HG03469 (cell line): Measurements from ENCODE around the gene INTS4.
"Not testable (repeated sequence)": the region's sequence is repeated elsewhere in the genome, so short reads cannot be mapped to it uniquely, and the experiment has no call there.

ENCODE experiments used
- ATAC-seq: cut with Tn5 transposase; IDR thresholded peaks from one replicate; pipeline ENCODE4 v1.9.1; 2021; ENCODE audit warnings: mild to moderate bottlenecking, moderate library complexity, moderate number of reproducible peaks; ENCODE audit not compliant: unreplicated experiment

The INTS4 gene

GRCh38 chr11:77959434-77959833 lies 35.0 kb downstream of the INTS4 start:
- ATAC-seq = no peak

DNA sequence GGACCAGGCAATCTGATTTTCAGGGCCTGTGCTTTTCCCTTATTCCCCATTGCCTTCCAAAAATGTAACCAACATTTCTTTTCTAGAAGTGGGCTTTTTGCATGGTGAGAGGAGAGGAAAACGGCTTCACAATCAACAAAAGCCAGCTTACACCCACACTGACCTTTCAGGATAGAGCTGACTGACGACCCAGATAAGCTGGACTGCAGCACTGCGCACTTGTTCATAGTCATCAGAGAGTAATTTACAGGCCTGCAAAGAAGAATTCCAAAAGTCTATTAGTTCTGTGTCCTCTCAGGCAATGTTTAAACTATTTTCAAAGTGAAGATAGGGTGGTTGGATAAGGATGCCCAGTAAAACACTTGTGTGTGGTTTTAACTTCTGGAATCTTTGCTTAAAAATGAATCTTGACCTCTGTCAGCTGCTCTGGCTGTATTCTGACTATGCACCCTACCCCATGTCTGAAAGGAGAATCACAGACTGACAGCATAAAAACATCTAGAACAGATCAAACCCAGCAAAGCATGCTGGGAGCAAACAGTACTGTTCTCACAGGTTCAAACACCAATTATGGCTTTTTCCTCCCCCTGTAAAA lies 35.8 kb downstream of the INTS4 start:
- not testable (repeated sequence) for ATAC-seq

- ATAC-seq = not testable (repeated sequence)
Measured at GRCh38 chr11:77943296-77943695, 51.2 kb downstream of the INTS4 start.

DNA sequence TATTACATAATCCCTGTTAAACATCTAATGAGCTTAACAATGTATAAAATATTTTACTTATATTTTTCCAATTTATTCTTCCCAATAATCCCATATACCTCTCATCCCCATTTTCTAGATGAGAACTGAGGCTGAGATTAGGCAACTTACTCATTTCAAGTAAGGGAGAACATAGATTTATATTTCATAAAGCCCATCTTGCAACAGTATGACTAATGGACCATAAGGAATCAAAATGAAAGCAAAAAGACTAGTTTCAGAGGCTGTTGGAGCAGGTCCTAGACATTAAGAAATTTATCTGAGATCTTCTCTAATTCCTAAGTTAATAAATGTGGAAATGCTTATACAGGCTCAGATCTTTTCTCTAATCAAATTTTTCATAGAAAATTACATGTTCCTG lies 52.0 kb downstream of the INTS4 start:
- ATAC-seq = not testable (repeated sequence)

GRCh38 chr11:77933596-77933995 lies 60.9 kb downstream of the INTS4 start:
- not testable (repeated sequence) for ATAC-seq

- ATAC-seq = not testable (repeated sequence)
Measured at GRCh38 chr11:77930334-77931208, 63.9 kb downstream of the INTS4 start.

DNA sequence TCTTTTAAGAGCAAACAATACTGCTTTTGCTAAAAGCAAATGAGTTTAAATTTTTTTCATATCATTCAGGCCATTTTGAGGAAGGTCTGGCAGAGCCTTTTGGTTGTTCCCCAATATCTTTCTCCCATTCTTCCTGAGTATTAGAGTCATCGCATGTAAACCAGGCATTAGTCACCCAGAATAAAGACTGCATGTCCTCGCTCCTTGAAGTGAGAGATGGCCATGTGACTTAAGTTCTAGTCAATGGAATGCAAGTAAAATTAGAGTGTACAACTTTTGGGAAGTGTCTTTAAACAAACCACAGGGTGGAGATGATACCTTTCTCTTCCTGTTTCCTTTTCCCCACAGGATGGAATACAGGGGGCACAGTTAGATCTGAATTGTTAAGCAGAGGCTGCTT lies 76.8 kb downstream of the INTS4 start:
- not testable (repeated sequence) for ATAC-seq

- not testable (repeated sequence) for ATAC-seq
Measured at GRCh38 chr11:77914307-77914791, 80.1 kb downstream of the INTS4 start.

- ATAC-seq = not testable (repeated sequence)
Measured at GRCh38 chr11:77913608-77914306, 80.7 kb downstream of the INTS4 start.

- not testable (repeated sequence) for ATAC-seq
Measured at GRCh38 chr11:77910828-77911227, 83.6 kb downstream of the INTS4 start.

DNA sequence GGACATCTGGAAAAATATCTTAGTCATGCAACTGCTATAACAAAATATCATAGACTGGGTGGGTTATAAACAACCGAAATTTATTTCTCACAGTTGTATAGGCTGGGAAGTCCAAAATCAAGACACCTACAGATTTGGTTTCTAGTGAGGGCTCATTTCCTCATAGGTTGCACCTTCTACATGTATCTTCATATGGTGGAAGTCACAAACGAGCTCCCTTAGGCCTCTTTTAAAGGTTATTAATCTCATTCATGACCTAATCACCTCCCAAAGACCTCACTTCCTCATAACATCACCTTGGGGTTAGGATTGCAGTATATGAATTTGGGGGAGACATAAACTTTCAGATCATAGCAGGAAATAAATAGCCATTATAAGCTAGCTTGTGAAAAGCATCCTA lies 85.2 kb downstream of the INTS4 start:
- ATAC-seq = no peak

- no peak for ATAC-seq
Measured at GRCh38 chr11:77908835-77909234, 85.6 kb downstream of the INTS4 start.

DNA sequence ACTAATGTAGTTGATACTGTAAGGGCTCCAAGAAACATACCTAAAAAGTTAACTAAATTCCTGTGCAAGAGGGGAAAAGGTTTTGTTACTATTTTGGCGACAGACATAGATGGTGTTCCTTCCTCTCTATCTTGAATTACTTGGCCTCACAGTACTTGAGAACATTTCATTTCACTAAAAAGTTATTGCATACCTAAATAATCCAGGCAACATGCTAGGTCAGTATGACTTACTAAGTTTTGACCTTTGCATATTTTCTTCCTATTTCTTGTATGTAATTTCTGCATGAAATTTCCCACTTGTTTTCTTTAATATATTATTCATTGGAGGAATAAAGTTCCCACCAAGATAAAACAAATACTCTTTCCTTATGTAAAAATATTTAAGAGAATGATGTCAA lies 99.5 kb downstream of the INTS4 start:
- ATAC-seq = not testable (repeated sequence)

GRCh38 chr11:77891703-77892102 lies 102.8 kb downstream of the INTS4 start:
- not testable (repeated sequence) for ATAC-seq

GRCh38 chr11:77891256-77891655 lies 103.2 kb downstream of the INTS4 start:
- not testable (repeated sequence) for ATAC-seq

DNA sequence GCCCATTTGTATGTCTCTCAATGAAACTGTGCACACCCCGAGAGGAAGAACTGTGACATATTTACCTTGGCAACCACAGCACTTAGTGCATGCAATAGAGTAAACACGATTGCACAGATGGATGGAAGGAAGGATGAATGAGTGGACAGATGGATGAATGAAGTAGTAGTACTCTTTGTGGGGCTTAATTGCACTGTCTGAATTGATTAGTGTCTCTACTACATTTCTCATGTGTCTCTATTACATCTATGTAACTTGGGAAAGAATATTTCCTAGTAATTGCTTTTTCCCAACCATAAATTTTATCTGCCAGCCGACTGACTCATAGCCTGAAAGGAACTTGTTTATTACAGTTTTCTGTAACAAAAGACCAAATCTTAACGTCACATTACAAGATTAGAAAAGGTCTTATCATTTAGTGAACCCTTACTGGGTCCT lies 103.8 kb downstream of the INTS4 start:
- ATAC-seq = not testable (repeated sequence)

DNA sequence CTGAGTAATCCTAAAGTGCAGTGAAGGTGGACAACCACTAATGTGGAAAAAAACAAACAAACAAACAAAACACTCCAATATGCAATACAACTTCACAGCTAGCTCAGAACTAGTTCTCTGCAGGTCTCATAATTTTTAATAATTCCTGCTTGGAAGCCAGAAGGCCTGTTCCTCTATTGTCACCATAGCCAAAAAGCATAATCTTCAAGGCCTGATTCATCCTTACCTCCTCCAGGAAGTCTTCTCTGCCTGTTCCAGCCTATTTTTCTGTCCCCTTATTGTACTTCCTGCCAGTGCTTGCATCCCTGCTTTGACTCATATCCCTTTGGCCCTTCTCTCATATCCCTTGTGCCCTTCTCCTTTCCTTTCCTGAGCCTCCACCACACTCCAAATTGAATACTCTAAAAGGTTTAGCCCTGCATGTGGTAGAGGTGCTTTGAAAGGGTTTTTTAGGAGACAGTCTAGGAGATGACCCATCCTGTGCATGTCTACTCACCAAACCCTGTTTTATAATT lies 104.3 kb downstream of the INTS4 start:
- not testable (repeated sequence) for ATAC-seq

- ATAC-seq = not testable (repeated sequence)
Measured at GRCh38 chr11:77889045-77889444, 105.4 kb downstream of the INTS4 start.

- ATAC-seq = no peak
Measured at GRCh38 chr11:77886401-77886800, 108.1 kb downstream of the INTS4 start.

DNA sequence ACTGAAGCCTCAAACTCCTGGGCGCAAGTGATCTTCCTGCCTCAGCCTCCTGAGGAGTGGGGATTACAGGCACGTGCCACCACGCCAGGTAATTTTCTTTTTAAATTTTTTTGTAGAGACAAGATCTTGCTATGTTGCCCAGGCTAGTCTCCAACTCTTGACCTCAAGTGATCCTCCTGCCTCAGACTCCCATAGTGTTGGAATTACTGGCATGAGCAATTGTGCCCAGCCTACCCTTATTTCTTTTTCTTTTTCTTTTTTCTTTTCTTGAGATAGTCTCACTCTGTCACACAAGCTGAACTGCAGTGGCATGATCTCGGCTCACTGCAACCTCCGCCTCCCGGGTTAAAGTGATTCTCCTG lies 109.7 kb downstream of the INTS4 start:
- ATAC-seq = no peak

DNA sequence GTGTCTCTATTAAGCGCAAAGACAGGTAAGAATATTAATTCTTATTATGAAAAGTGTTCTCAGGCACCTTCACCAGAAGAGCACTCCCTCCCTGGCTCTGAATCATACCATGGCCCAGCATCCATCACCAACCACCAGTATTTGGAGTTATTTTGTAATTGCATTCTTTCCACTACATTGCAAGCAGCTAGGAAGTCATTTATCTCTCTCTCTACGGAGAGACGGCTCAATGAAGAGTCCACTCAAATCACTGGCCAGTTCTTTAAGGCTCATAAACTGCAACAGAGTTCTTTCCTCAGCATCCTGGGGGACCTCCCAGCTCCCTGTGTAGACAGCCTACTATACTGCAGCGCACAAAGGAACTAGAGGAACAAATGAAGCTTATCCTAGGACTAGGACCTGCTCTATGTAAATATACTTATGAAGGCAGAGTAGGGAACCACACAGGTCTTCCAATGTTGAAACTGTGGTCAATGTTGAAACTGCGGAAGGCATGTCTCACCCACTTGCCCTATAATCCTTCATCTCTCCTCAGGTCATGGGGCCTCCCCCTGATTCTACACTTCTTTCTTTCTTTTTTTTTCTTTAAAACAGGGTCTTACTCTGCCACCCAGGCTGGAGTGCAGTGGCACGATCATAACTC lies 110.2 kb downstream of the INTS4 start:
- ATAC-seq = no peak
